UCSD-AML1 (cell line): ENCODE results near the gene EML1.
"Not testable (repeated sequence)": the region's sequence is repeated elsewhere in the genome, so short reads cannot be mapped to it uniquely, and the experiment has no call there.

Experiments
- DNase-seq: peaks from one replicate; lab custom pipeline; 2025; ENCODE audit not compliant: unreplicated experiment; lab: John Stamatoyannopoulos, UW

EML1 gene

GRCh38 chr14:99930420-99931274, 137.4 kb downstream of the EML1 start:
- DNase-seq, result no peak

DNA sequence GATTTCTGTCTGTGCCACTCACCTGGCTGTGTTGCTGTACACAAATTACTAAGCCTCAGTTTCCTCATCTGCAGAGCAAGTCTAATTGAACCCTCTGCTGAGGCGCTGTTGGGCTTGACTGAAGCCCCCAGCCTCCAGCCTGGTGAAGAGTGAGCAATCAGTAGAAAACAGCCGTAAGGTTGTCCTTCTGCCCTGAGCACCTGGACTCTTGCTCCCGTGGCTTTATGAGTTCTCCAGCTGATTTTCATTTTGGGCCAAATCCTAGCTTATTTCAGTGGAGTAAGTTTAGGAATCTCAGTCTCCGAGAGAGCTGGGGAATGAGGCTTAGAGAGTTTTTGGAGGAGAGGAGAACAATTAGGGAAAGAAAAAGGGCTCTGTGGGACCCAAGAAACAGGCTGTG, 138.1 kb downstream of the EML1 start:
- no peak for DNase-seq

GRCh38 chr14:99936056-99936455, 142.8 kb downstream of the EML1 start:
- DNase-seq, result no peak

DNA sequence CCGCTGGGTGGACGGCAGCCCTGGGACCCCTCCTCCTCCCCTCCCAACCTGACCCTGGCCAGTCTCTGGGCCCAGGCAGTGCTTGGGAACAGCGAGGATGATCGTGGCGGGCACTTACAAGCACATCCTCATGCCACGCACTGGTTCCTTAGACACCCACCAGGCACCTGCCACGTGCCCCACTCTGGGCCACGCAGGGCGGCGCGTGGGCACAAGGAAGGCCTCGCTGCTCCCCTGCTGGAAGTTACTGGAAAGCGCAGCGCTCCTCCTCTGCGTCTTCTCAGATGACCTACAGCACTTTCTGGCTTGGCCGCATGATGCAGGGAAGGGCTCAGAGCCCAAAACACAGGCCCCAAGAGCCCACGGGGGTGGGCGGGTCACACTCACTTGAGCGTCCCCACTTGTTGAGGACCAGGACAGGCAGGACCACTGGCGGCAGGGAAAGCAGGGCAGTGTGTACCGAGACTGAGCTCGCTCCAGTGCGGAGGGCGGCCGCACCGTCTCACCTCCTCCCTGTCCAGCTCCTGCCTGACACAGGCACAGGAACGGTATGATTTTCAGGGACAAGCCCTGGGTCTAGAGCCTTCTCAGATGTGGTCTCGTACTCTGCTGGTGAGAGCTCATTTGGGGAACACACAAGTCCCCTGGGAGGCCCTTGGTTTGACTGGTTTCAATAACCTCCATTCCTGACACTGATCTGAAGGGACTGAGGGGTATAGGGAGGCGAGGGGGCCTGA, 143.7 kb downstream of the EML1 start:
- DNase-seq, result no peak

DNA sequence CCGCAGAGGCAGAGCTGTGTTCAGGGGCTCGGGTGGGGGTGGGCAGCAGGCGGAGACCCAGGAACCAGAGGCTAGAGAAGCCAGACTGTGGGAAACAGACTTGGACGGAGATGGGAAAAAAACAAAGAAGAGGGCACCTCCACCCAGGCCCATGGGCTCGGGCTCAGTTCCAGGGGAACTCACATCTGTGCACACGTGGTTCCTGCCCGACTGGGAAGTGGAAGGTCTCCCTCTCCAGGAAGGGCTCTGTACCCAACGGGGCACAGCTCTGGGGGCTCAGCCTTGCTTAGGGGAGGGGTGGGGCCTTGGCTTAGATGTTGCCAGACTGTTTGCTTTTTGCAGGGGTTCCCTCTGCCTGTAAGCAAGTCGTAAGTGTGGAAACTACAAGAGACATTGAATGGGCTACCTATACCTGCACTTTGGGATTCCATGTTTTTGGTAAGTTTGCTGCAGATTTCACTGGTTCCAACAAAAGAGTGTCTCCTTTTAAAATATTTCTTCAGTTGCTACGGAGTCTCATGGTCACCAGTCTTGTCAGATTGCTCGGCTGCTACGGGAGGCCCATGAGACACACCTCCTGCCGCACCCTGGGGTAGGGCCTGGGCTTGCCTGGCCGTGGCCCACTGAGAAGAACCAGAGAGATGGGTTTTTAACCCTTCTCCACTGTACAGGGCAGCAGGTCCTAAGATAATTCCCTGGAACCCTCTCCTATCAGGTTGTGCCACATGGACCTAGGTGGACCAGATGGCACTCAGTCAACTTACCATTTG, 144.4 kb downstream of the EML1 start:
- DNase-seq, result no peak

DNA sequence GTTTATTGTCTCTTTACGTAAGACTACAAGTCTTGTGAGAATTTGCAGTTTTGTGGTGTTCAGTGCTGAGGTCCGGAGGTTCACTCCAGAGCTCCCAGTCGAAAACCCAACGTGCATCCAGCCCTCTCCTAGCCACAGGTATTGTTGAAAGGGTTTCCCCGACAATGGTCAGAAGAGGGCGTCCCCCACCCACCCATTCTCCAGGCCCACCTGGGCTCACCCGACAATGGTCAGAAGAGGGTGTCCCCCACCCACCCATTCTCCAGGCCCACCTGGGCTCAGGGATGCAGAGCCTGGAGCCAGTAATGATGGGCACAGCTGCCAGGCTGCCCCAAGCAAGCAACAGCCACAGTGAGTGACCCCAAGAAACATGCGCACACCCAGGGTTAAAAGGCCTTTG, 145.2 kb downstream of the EML1 start:
- DNase-seq, result no peak

DNA sequence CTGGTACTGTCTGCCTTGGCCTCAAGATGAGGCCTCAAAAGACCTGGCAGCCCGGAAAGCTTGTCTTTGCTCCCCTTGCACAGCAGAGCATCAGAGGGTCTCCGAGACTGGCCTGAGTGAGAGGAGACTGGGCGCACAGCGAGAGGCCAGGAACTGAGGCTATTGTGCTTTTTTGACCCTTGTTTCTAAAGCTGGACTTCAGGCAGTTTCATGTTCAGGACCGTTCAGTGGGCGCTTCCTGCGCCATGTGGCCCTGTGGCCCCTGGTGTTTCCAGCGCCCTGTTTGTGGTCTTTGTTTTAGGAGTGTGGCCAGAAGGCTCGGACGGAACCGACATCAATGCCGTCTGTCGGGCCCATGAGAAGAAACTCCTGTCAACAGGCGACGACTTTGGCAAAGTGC, 145.7 kb downstream of the EML1 start:
- DNase-seq, result no peak

GRCh38 chr14:99939421-99939820, 146.2 kb downstream of the EML1 start:
- DNase-seq, result no peak

GRCh38 chr14:99940064-99940463, 146.9 kb downstream of the EML1 start:
- no peak for DNase-seq

DNA sequence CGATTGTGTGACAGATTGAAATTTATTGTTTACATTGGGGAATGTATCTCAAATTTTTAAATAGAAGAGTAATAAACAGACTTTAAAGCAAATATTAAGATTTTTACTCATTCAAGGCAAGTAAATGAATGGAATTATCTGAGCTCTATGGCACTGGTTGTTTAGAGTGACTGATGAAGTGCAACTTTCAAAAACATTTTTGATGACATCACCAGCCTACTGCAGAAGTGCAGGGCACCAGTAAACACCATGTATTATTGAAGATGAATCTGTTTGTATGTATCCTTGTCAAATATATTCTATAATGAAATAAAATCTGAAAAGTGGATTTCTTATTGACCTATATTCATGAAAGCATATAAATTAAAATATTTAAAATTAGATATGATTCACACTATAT, 148.0 kb downstream of the EML1 start:
- no peak for DNase-seq

GRCh38 chr14:99943620-99944019, 150.4 kb downstream of the EML1 start:
- DNase-seq, result no peak

- no peak for DNase-seq
Observed at GRCh38 chr14:99944241-99944651, 151.0 kb downstream of the EML1 start.

DNA sequence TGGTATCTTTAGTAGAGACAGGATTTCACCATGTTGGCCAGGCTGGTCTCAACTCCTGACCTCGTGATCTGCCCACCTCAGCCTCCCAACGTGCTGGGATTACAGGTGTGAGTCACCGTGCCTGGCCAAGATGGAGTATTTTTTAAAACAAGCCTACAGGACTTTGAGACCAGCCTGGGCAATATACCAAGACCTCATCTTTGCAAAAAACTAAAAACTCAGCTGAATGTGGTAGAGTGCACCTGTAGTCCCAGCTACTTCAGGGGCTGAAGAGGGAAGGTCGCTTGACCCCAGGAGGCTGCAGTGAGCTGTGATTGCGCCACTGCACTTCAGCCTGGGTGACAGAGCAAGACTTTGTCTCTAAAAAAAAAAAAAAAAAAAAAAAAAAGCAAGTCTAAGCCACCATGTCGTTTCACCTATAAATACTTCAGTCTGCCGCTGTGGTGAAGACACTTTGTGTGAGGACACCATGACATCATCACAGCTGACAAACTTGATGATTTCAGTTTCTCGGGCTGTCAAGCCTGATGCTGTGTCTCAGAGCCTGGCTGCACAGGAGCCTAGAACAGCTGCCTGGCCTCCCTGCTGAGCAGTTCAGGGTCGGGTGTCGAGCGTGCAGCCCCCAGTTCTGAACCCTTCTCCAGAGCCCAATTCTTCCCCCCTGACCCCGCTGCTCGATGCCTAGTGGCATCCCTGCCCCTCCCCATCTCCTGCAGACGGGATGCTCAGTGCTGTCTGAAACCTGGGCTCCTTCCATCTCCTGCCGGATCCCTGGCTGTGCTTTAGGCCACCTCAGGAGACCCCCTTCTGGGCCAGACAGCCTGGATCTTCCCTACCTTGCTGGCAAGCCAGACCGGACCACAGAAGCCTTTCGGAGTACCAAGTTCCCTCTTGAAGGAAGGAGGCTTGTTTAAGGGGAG, 152.8 kb downstream of the EML1 start:
- no peak for DNase-seq

DNA sequence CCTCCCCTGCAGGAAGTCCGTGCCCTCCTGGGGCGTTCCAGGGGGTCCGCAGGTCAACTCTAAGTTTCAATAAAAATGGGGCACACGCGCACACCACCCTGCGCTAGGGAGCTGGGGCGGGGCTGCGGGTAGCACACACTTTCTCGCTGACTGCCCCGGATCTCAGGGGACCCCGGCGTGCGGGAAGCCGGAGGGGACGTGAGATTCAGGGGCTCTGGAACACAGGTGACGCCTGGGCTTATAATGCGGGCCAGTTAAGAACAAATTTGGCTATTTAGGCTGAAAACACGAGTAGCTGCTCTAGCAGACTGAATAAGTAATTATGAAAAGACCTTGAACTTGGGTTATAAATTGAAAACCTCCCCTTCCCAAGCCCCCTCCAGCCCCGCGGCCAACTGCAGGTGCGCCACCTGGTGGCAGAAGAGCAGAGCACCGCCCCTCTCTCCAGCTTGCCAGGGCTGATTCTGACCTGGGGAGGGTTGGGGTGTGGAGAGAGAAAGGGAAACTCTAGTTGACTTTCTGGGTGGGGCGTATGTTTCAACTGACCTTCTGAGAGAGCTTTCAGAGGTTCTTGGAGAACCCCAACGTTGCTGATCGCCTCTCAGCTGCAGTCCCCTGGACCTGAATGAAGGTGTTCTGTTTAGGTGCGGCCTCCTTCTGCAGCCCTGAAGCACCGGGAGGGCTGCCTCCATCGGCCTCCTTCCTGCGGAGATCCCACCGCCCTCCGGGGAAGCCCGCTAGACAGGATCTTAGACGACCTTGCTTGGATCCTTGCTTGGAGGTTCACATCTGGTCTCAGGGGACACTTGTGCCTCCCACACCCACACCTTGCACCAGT, 153.7 kb downstream of the EML1 start:
- peak; percentile 20 for DNase-seq

DNA sequence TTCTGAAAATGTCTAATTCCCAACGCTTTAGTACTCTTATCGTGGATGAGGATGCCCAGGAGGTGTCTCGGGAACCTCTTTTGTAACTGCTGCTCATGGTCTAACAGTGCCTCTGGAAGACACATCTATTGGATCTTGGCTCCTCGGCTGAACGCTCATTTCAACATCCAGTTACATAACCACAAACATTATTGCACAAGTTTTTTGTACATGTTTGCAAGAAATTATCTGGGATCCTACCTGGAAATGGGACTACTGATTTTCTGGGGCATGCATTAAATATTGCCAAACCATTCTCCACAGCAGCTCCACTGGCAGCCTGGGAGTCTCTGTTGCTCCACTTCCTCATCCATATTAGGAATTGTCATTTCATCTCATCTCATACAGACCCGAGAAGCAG, 154.5 kb downstream of the EML1 start:
- DNase-seq, result no peak

DNA sequence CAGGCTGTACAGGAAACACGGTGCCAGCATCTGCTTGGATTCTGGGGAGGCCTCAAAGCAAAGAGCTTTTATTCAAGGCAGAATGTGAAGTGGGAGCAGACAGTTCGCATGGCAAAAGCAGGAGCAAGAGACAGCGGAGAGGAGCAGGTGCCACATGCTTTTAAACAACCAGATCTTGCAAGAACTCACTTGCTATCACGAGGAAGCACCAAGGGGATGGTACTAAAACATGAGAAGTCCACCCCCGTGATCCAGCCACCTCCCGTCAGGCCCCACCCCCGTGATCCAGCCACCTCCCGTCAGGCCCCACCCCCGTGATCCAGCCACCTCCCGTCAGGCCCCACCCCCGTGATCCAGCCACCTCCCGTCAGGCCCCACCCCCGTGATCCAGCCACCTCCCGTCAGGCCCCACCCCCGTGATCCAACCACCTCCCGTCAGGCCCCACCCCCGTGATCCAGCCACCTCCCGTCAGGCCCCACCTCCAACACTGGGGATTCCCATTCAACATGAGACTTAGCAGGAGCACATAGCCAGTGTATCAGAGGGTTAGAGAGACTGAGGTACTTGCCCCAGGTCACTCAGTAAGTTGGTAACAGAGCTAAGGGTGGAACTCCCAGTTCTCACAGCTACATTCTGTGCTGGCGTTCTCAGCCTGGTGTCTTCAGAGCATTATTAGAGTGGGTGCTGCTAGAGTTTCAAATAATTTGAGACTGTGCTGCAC, 156.0 kb downstream of the EML1 start:
- DNase-seq, result not testable (repeated sequence)

GRCh38 chr14:99950181-99950580, 157.0 kb downstream of the EML1 start:
- DNase-seq, result no peak

DNA sequence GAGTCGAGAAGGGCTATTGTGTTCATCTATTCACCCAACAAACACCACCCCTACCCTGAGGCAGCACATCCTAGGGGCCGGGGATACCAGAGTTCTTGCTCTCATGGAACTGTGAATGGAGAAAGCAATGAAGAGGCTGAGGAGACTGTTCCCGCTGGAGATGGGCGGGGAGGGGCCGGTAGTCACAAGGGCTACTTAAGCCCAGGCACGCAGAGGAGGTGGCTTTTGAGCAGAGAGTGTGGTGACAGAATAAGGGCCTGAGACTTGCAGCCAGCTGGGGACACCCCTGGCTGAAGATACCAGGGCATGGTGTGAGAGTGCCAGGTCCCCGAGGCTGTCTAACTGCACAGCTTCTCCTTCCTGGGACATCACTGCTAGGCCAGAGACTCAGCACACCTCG, 157.9 kb downstream of the EML1 start:
- DNase-seq, result no peak

- DNase-seq, result no peak
Observed at GRCh38 chr14:99952039-99952438, 158.8 kb downstream of the EML1 start.
